ENCODE data around the gene ADAMTS6. TPM values are rescaled to one million over a fixed set of nuclear protein-coding genes. Genes with fewer than 3 reads are reported as not detected.

The ADAMTS6 gene
- total RNA-seq, 2 experiments from 2014 or later: 1.1 to 1.9 TPM

DNA sequence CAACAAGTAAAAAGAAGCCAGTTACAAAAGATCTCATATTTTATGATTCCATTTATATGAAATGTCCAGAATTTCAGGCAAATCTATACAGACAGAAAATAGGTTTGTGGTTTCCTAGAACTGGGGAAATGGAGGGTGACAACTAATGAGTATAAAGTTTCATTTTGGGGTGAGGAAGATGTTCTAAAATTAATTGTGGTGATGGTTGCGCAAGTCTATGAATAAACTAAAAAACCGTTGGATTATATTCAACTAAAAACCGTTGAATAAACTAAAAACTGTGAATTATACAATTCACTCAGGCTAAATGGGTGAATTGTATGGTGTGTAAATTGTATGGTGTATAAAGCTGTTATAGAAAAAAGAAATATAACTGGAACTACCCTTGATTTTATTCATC, 47.6 kb downstream of the ADAMTS6 start:
- CTCF ChIA-PET: interaction anchor here (1.3 kb wide), 1 partner anchor 11 kb away, joined by 3 read pairs; no protein-coding TSS in a partner anchor
- DNase-seq: no peak
- Mint-ChIP-seq H3K9me3 (no peaks in the 10 kb centered on the region), H3K27ac (no peak overlapping the region), H3K4me1 (ENCODE audit: low read depth) (no peaks in the 10 kb centered on the region), H3K4me3 (no peak overlapping the region), H3K36me3 (ENCODE audit: low read depth) (no peaks in the 10 kb centered on the region), H3K27me3 (no peaks in the 10 kb centered on the region)
- intact Hi-C loops (cut with micrococcal nuclease): no loop called here
- no peak for TF ChIP-seq CTCF (IDR thresholded peaks at IDR 0.05)
- ATAC-seq: no peak
- POLR2A ChIA-PET: no interaction called here

DNA sequence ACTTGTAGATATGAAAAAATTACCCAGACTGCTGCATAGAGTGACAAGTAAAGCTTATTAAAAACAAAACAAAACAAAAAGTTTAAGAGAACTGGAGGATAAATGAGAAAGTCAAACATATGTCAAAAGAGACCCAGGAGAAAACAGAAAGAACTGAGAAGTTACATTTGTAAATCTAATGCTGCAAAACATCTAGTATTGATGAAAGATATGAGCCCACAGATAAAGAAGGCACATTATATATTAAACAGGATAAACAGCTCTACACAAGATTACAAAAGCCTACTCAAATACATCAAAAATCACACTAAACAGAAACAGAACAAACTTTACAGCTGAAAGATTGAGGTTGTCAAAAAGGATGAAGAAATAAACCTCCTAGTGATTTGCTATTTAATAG, 55.1 kb downstream of the ADAMTS6 start:
- no peaks in the 10 kb centered on the region for H3K4me1 Mint-ChIP-seq (ENCODE audit: low read depth)
- CTCF ChIA-PET: no interaction called here
- intact Hi-C loops (cut with micrococcal nuclease): no loop called here
- peaks cover 3% of the 10 kb centered on the region for H3K9me3 Mint-ChIP-seq
- no peak for ATAC-seq
- H3K27ac Mint-ChIP-seq: no peak overlapping the region
- H3K27me3 Mint-ChIP-seq: no peaks in the 10 kb centered on the region
- H3K4me3 Mint-ChIP-seq: no peak overlapping the region
- H3K36me3 Mint-ChIP-seq (ENCODE audit: low read depth): peaks cover 5% of the 10 kb centered on the region
- POLR2A ChIA-PET: no interaction called here
- TF ChIP-seq CTCF (IDR thresholded peaks at IDR 0.05): no peak
- DNase-seq: no peak

DNA sequence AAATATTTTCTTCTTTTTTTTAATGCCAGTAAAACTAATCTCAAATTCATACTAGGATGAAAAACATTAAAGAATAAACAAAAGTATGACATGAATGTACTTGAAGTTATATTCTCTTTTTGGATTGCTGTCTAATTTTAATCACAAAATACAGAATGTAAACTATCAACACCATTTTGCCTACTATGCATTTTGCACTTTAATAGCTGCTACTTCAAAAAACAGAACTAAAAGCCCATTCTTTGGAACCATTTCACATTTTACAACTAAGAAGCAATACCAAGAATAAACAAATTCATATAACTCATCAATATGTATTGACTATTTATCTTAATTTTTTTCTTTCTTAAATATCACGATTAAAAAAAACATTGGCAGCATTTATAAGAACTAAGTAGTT, 58.1 kb downstream of the ADAMTS6 start:
- Mint-ChIP-seq H3K9me3 (peaks cover 20% of the 10 kb centered on the region), H3K4me1 (ENCODE audit: low read depth) (no peaks in the 10 kb centered on the region), H3K4me3 (no peak overlapping the region), H3K36me3 (ENCODE audit: low read depth) (peaks cover 11% of the 10 kb centered on the region), H3K27me3 (no peaks in the 10 kb centered on the region), H3K27ac (no peak overlapping the region)
- ATAC-seq (no peak), DNase-seq (no peak)
- TF ChIP-seq CTCF (IDR thresholded peaks at IDR 0.05): no peak
- ChIA-PET CTCF (interaction anchor here (0.9 kb wide), 1 partner anchor 11 kb away, joined by 3 read pairs; no protein-coding TSS in a partner anchor), POLR2A (no interaction called here)
- intact Hi-C loops (cut with micrococcal nuclease): no loop called here

- intact Hi-C loops (cut with micrococcal nuclease): no loop called here
- DNase-seq (no peak), ATAC-seq (no peak)
- Mint-ChIP-seq H3K4me1 (ENCODE audit: low read depth) (no peaks in the 10 kb centered on the region), H3K4me3 (no peak overlapping the region), H3K36me3 (ENCODE audit: low read depth) (peaks cover 14% of the 10 kb centered on the region), H3K27me3 (no peaks in the 10 kb centered on the region), H3K27ac (no peak overlapping the region), H3K9me3 (peaks cover 29% of the 10 kb centered on the region)
- no peak for TF ChIP-seq CTCF (IDR thresholded peaks at IDR 0.05)
- CTCF ChIA-PET: no interaction called here
- POLR2A ChIA-PET: no interaction called here
Observed at GRCh38 chr5:65418661-65419060, 63.1 kb downstream of the ADAMTS6 start.

DNA sequence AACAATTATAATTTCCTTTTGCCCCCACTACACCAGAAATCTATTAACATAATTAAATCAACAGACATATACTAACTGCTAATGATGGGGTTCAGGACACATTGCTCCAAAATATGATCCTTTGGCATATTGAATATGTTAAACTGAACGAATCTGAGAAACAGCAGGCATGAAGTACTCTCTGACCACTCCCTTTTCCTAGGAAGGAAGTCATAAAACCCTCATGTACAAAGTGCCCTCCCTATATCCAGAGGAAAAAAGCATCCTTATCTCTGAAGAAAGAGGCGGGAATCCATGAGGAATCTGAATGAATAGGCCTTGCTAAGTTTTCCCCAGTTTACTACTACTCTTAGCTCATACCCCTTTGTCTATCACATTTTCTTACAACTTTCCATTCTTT, 67.9 kb downstream of the ADAMTS6 start:
- no peaks in the 10 kb centered on the region for H3K27me3 Mint-ChIP-seq
- ATAC-seq (no peak), DNase-seq (no peak)
- H3K36me3 Mint-ChIP-seq (ENCODE audit: low read depth): peaks cover 6% of the 10 kb centered on the region
- peaks cover 9% of the 10 kb centered on the region for H3K9me3 Mint-ChIP-seq
- no peaks in the 10 kb centered on the region for H3K4me1 Mint-ChIP-seq (ENCODE audit: low read depth)
- no peak overlapping the region for H3K4me3 Mint-ChIP-seq
- intact Hi-C loops (cut with micrococcal nuclease): no loop called here
- ChIA-PET POLR2A (no interaction called here), CTCF (no interaction called here)
- no peak for TF ChIP-seq CTCF (IDR thresholded peaks at IDR 0.05)
- no peak overlapping the region for H3K27ac Mint-ChIP-seq
